RKO (cell line): ENCODE data around the gene LNPK.
A peak's percentile ranks its signal among the peaks of the same experiment; 100 is the strongest.
"Not testable (repeated sequence)": the region's sequence is repeated elsewhere in the genome, so short reads cannot be mapped to it uniquely, and the experiment has no call there.

Source experiments
- DNase-seq: peaks from one replicate; pipeline ENCODE4 v3.0.0-alpha.2; 2016; ENCODE audit warnings: low spot score

The LNPK gene

GRCh38 chr2:175904035-175904434 lies 98.0 kb downstream of the LNPK start:
- DNase-seq: no peak

- DNase-seq: no peak
Measured at GRCh38 chr2:175903384-175903936, 98.6 kb downstream of the LNPK start.

GRCh38 chr2:175895957-175896356 lies 106.1 kb downstream of the LNPK start:
- not testable (repeated sequence) for DNase-seq

GRCh38 chr2:175892046-175892445 lies 110.0 kb downstream of the LNPK start:
- DNase-seq: no peak

GRCh38 chr2:175890636-175891242 lies 111.3 kb downstream of the LNPK start:
- DNase-seq: no peak

- no peak for DNase-seq
Measured at GRCh38 chr2:175889701-175890302, 112.3 kb downstream of the LNPK start.

- no peak for DNase-seq
Measured at GRCh38 chr2:175887776-175888175, 114.3 kb downstream of the LNPK start.

GRCh38 chr2:175884697-175885393 lies 117.2 kb downstream of the LNPK start:
- no peak for DNase-seq

- no peak for DNase-seq
Measured at GRCh38 chr2:175883586-175884194, 118.4 kb downstream of the LNPK start.

- DNase-seq: no peak
Measured at GRCh38 chr2:175879679-175880078, 122.4 kb downstream of the LNPK start.

- DNase-seq: peak; percentile 9
Measured at GRCh38 chr2:175877845-175878544, 124.1 kb downstream of the LNPK start.

- no peak for DNase-seq
Measured at GRCh38 chr2:175874291-175874690, 127.8 kb downstream of the LNPK start.
